SW 1271 (cell line): ENCODE data around the gene GPC3.
A peak's percentile ranks its signal among the peaks of the same experiment; 100 is the strongest.
"Not testable (repeated sequence)": the region's sequence is repeated elsewhere in the genome, so short reads cannot be mapped to it uniquely, and the experiment has no call there.

ENCODE experiments used
- DNase-seq, 2 experiments: peaks; one replicate each; lab custom pipeline; 2025; lab: John Stamatoyannopoulos, UW

The GPC3 gene

GRCh38 chrX:133926099-133926498 lies 59.3 kb downstream of the GPC3 start:
- DNase-seq: no peak

- no peak for DNase-seq
Measured at GRCh38 chrX:133924548-133924947, 60.8 kb downstream of the GPC3 start.

- no peak for DNase-seq
Measured at GRCh38 chrX:133923548-133923947, 61.8 kb downstream of the GPC3 start.

- DNase-seq: no peak
Measured at GRCh38 chrX:133923113-133923512, 62.3 kb downstream of the GPC3 start.

- no peak for DNase-seq
Measured at GRCh38 chrX:133922390-133922771, 63.0 kb downstream of the GPC3 start.

- DNase-seq: peak in 1 of 2 experiments; percentile 12
Measured at GRCh38 chrX:133921764-133922389, 63.5 kb downstream of the GPC3 start.

- DNase-seq: no peak
Measured at GRCh38 chrX:133921086-133921485, 64.3 kb downstream of the GPC3 start.

- no peak for DNase-seq
Measured at GRCh38 chrX:133918361-133918771, 67.0 kb downstream of the GPC3 start.

- DNase-seq: no peak
Measured at GRCh38 chrX:133916984-133917722, 68.2 kb downstream of the GPC3 start.

- no peak for DNase-seq
Measured at GRCh38 chrX:133913658-133914388, 71.6 kb downstream of the GPC3 start.

GRCh38 chrX:133913009-133913408 lies 72.4 kb downstream of the GPC3 start:
- no peak for DNase-seq

- no peak for DNase-seq
Measured at GRCh38 chrX:133911825-133912495, 73.4 kb downstream of the GPC3 start.

GRCh38 chrX:133910539-133910938 lies 74.9 kb downstream of the GPC3 start:
- DNase-seq: no peak

- no peak for DNase-seq
Measured at GRCh38 chrX:133909888-133910287, 75.5 kb downstream of the GPC3 start.

- DNase-seq: no peak
Measured at GRCh38 chrX:133908223-133908955, 77.0 kb downstream of the GPC3 start.

GRCh38 chrX:133907606-133908005 lies 77.8 kb downstream of the GPC3 start:
- DNase-seq: no peak

GRCh38 chrX:133905305-133905704 lies 80.1 kb downstream of the GPC3 start:
- DNase-seq: no peak

GRCh38 chrX:133897593-133898163 lies 87.7 kb downstream of the GPC3 start:
- no peak for DNase-seq

GRCh38 chrX:133892337-133892736 lies 93.1 kb downstream of the GPC3 start:
- no peak for DNase-seq

- DNase-seq: no peak
Measured at GRCh38 chrX:133888984-133889383, 96.4 kb downstream of the GPC3 start.

GRCh38 chrX:133888084-133888483 lies 97.3 kb downstream of the GPC3 start:
- DNase-seq: not testable (repeated sequence)
